CD4-positive, alpha-beta T cell treated with Interferon alpha-2 for 1 hour (primary cell): ENCODE results near the gene SDK1.

ENCODE experiments used
- DNase-seq, 2 donors: peaks; one replicate each; pipeline ENCODE4 v3.0.0-alpha.2; 2020 to 2022

The SDK1 gene

GRCh38 chr7:3835109-3835508, 534.1 kb downstream of the SDK1 start:
- no peak for DNase-seq

DNA sequence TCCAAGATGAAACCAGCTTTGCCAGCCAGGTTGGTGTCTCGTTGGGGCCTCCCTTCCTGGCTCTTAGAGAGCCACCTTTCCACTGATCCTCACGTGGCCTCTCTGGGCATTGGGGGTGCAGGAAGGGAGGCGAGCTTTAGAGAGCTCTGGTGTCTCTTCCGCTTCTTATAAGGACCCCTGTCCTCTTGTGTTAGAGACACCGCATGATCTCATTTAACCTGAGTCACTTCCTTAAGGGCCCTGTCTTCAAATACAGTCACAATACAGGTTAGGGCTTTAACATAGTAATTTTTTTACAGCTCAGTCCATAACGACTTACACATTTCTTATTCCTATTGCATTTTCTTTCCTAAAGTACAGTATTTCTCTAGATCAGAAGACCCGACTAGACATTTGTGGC, 535.8 kb downstream of the SDK1 start:
- no peak for DNase-seq

DNA sequence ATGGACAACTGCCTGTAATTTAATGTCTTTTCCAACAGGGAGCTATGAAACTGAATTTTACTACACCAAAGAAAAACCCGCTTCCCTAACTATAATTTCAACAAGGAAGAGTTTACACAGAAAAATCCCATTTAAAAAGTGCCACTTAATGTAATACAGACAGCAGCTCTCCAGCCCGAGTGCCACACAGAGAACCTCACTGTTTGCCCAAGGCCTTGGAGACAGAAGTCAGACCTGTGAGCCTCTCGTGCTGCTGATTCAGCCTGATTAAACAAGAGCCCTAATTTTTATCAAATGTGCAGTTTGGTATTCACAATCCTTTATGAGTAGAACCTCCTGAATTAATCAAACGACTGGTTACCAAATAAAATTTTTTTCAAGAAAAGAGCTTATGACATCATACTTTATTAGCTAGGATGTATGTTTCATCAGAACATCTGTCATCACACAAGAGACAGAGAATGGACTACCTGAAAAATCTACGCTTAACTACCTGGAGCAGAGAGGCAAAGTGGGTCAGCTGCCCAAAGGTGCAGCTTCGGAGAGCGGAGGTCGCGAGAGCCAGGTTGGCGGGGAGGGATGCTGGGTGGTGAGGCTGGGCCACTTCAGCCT, 543.6 kb downstream of the SDK1 start:
- no peak for DNase-seq

DNA sequence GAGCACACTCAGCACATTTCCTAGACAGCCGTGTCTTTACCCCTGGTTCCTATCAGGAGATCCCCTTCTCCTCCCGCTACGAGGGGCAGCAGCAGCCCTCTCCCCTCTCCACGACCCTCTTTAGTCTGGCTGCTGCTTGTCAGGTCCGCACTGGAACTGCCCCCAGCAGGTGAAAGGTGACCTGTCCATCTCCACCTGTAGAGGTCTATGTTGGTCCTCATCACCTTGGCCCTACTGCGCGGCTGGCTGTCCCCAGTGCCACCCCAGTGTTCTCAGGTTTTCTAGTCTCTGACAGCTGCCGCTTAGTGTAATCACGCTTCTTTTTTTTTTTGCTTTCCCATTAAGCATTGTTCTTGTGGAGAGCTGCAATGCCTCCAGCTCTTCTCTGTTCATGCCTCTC, 545.7 kb downstream of the SDK1 start:
- no peak for DNase-seq

DNA sequence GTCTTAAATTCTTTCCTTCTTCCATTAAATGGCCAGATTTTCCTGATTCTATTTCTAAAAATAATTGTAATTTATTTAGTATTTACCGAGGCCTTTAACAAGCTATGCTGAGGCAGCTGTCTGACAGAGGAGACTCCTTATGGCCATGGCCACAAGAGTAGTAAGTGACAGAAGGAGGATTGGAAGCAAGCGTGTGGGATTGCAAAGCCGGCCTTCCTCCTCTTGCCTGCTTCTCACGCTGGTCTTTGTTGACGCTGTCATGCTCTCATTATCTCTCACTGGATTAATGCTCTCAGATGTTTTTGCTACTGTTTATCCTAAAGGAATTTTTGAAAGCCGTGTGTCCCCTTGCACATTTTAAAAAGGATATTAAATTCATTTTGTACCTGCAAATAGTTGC, 546.3 kb downstream of the SDK1 start:
- no peak for DNase-seq

DNA sequence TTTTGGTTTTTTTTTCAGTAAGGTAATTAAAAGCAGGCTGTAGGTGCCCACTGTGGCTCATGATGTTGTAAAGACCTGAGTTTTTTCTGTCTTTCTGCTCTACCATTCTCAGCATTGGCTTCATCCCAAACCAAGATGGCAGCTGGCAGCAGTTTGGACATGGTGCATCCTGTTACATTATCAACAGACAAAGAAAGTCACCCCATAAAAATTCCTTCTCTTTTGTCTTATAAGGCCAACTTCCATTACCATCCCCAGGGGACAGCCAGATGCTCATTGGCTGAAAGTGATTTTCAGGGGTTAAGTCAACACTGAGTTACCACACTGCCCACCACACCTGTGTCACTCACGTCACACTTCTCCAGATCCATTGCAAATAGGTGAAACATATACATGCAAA, 558.4 kb downstream of the SDK1 start:
- DNase-seq = no peak

GRCh38 chr7:3860932-3861331, 559.9 kb downstream of the SDK1 start:
- DNase-seq = no peak

DNA sequence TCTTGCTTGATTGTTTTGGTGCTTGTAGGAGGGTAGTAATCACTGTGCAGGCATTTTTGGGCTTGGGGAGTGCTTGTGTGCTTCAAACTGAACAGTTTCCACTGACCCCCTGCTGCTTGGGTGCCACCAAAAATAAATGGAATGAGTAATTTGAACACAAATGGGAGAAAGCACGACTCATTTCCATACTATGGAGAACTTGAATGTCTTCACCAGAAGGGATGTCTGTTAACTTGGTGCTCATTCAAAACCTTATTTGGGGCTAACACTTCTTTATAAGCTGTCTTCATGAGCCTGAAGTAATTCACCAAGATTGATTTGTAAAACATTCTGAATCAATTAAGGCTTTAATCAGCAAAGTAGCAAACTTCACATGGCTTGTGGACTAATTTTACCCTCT, 560.3 kb downstream of the SDK1 start:
- no peak for DNase-seq

DNA sequence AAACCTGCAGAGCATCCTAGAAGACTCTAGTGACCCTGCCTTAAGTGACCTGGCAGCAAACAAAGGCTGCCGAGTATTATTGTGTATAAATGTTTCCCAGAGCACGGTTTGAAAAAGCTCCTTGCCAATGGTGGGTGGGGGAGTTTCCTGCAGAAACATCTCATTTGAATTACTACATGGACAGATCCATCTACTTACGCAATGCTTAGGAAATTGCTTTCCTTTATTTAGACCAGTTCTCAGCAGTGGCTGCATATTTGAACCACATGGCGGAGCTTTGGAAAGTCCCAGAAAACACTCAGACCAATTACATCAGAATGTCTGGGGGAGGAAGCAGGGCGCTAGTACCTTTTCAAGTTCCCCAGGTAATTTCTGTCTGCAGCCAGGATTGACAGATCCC, 560.9 kb downstream of the SDK1 start:
- no peak for DNase-seq

DNA sequence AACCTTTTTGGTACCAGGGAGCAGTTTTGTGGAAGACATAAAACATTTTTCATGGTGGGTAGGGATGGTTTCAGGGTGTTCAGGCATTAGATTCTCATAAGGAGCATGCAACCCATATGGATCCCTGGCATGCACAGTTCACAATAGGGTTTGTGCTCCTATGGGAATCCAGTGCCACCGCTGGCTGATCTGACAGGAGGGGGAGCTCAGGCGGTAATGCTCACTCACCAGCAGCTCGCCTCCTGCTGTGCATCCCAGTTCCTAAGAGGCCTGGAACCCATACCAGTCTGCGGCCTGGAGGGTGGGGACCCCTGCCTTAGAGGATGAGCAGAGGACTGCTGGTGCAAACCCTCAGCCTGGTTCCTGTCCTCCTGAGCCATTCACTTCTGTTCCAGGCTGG, 561.7 kb downstream of the SDK1 start:
- no peak for DNase-seq

GRCh38 chr7:3866277-3866676, 565.2 kb downstream of the SDK1 start:
- DNase-seq = no peak

- DNase-seq = no peak
These were observed 566.8 kb downstream of the SDK1 start for GRCh38 chr7:3867863-3868262.

DNA sequence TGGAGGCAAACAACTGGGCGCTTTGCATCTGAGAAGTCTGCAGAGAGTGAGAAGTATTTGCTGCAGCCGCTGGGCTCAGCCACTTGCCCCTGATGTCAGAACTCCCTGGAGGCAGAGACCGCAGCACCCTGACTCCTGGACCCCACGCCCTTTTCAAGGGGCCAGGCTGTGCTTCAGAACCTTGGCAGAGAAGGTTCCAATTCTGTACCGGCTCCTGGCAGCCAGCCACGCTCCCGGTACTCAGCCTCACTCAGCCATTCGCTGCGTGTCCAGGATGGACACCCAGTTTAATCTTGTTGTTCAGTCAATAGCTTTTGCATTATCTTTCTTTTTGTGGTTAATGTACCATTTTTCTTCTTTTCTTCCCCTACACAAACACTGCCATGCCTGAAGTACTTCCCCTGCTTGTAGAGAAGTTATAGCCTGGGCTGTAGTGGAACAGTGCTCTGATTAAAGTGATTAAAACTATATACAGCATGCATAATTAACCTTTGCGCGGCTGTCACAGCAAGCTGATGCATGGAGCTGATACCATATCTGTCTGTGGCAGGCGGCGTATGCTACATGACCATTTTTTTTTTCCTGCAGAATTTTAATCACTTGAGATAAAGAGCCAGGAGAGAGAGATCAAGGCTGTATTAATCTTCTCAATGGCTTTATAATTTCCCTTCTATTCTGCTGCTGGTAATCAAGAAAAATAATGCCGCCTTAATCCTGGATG, 578.5 kb downstream of the SDK1 start:
- DNase-seq = no peak

GRCh38 chr7:3880228-3880987, 579.4 kb downstream of the SDK1 start:
- no peak for DNase-seq

GRCh38 chr7:3882782-3883181, 581.7 kb downstream of the SDK1 start:
- DNase-seq = no peak

GRCh38 chr7:3884543-3884942, 583.5 kb downstream of the SDK1 start:
- no peak for DNase-seq

GRCh38 chr7:3887096-3887690, 586.1 kb downstream of the SDK1 start:
- no peak for DNase-seq

DNA sequence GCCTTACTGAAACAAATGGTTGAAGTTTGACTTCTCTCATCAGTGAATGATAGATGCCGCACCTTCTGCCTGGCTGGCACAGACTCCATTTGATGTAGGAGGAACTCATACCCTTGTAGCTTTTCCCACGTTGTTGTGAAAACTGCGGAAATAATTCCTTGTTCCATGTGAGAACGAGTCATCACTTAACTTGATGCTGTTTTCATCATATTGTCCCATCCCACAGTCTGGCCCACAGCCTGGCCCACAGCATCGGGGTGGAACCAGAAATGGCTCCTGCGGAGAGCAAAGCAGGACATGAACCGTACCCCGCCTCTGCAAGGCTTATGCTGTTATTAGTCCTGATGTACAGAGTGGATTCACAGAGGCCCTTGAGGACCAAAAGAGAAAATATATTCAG, 587.0 kb downstream of the SDK1 start:
- DNase-seq = no peak

- no peak for DNase-seq
These were observed 591.1 kb downstream of the SDK1 start for GRCh38 chr7:3892157-3892556.

DNA sequence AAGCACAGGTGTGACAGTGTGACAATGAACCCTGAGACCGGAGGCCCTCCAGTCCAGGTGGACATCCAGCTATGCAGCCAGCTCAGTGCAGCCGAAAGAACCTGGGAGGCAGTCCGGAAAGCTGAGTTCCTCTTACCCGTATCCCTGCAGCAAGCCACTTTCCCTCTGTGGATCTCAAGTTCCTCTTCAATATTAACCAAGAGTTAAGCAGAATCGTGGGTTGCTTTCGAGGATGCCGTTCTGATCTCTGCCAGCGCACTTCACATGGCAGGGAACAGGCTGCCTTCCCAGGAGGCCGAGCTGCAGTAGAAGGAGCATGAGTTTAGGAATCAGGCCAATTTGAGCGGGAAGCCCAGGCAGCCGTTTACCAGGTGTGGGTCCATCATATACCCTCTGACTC, 591.6 kb downstream of the SDK1 start:
- DNase-seq = no peak

DNA sequence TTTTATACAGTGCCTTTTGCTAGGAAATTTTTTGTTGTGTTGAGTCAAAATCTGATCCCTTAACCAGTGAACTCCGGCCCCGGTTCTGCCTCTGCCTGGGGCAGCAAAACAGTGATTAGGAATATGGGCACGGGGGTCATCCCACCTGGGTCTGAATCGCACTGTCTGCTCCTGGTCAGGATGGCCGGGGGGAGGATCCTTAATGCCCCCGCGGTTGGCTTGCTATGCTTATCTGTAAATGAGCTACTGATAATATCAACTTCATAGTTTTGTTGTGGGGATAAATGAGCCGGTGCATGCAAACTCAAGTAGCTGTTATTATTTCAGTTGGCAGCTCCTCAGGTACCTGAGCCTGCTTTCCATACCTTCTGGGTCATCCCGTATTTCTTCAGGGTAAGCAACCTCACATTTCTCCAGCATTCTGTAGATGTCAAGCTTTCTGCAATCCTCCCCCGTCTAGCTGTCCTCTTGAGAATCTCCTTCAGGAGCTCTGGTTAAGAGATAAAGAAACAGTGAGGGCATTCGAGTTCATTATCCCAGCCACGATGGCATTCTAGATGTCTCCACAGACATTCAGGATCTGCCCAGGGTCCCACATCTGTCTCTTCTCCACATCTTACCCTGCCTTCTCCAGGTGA, 592.2 kb downstream of the SDK1 start:
- DNase-seq = no peak

- no peak for DNase-seq
These were observed 592.7 kb downstream of the SDK1 start for GRCh38 chr7:3893789-3894153.

- DNase-seq = no peak
These were observed 594.5 kb downstream of the SDK1 start for GRCh38 chr7:3895341-3896116.
